AG08395 (cell line): Measurements from ENCODE around the gene PGAP6.
"Not testable (repeated sequence)": the region's sequence is repeated elsewhere in the genome, so short reads cannot be mapped to it uniquely, and the experiment has no call there.

Source experiments
- DNase-seq: peaks from one replicate; pipeline ENCODE4 v3.0.0; 2012; ENCODE audit warnings: mixed read lengths, low spot score

Gene PGAP6

GRCh38 chr16:367333-367903 lies 14.4 kb downstream of the PGAP6 start:
- no peak for DNase-seq

- no peak for DNase-seq
Measured at GRCh38 chr16:366476-366875, 15.3 kb downstream of the PGAP6 start.

- DNase-seq = no peak
Measured at GRCh38 chr16:364595-365491, 16.9 kb downstream of the PGAP6 start.

- no peak for DNase-seq
Measured at GRCh38 chr16:363766-364490, 17.9 kb downstream of the PGAP6 start.

- no peak for DNase-seq
Measured at GRCh38 chr16:363110-363765, 18.5 kb downstream of the PGAP6 start.

- DNase-seq = not testable (repeated sequence)
Measured at GRCh38 chr16:362702-362999, 19.1 kb downstream of the PGAP6 start.

GRCh38 chr16:361872-362701 lies 19.7 kb downstream of the PGAP6 start:
- DNase-seq = peak; percentile 84

GRCh38 chr16:361341-361871 lies 20.4 kb downstream of the PGAP6 start:
- DNase-seq = no peak

- no peak for DNase-seq
Measured at GRCh38 chr16:360698-361336, 21.0 kb downstream of the PGAP6 start.

- no peak for DNase-seq
Measured at GRCh38 chr16:359871-360697, 21.7 kb downstream of the PGAP6 start.

- DNase-seq = no peak
Measured at GRCh38 chr16:359067-359763, 22.6 kb downstream of the PGAP6 start.

- no peak for DNase-seq
Measured at GRCh38 chr16:356741-357140, 25.0 kb downstream of the PGAP6 start.

- no peak for DNase-seq
Measured at GRCh38 chr16:354971-355461, 26.8 kb downstream of the PGAP6 start.

- DNase-seq = no peak
Measured at GRCh38 chr16:354291-354881, 27.4 kb downstream of the PGAP6 start.

GRCh38 chr16:353404-354290 lies 28.1 kb downstream of the PGAP6 start:
- no peak for DNase-seq

GRCh38 chr16:352547-353403 lies 29.0 kb downstream of the PGAP6 start, which contains the start of gene AXIN1:
AXIN1 (minus strand) TSS chr16:352723; CDS start chr16:347025, 5,698 bp downstream.
- peak; percentile 92 for DNase-seq
